ENCODE measurements around the gene RPS4Y1.

GRCh38 chrY:2797991-2798390 lies 43.4 kb upstream of the RPS4Y1 start:
- TF ChIP-seq POLR2A (IDR thresholded peaks at IDR 0.05) (no peak), CTCF (IDR thresholded peaks at IDR 0.05) (no peak)

Measured in heart left ventricle (tissue), 13 donors.